SIG-M5 (cell line): Measurements from ENCODE around the gene CCDC77.

Source experiments
- DNase-seq: peaks from one replicate; lab custom pipeline; 2025; lab: John Stamatoyannopoulos, UW

Gene CCDC77

DNA sequence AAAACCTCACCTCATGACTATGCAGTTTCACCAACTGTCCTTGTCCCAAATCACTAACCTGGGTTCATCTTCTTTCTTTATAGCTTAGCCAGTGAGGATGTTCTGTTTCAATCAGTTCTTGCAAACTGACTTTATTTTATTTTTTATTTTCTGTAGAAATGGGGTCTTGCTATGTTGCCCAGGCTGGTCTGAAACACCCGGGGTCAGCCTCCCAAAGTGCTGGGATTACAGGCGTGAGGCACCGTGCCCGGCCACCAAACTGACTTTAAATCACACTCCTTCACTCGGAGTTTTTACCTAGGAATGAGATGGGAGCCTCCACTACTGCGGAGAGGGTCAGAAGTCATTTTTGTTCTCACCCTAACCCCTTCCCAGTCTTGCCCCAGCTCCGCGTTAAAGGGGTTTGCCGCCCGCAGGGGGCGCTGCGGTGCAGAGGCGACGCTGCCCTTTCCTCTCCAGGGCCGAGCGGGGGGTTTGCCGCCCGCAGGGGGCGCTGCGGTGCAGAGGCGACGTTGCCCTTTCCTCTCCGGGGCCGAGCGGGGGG lies 51.3 kb downstream of the CCDC77 start:
- DNase-seq: no peak

DNA sequence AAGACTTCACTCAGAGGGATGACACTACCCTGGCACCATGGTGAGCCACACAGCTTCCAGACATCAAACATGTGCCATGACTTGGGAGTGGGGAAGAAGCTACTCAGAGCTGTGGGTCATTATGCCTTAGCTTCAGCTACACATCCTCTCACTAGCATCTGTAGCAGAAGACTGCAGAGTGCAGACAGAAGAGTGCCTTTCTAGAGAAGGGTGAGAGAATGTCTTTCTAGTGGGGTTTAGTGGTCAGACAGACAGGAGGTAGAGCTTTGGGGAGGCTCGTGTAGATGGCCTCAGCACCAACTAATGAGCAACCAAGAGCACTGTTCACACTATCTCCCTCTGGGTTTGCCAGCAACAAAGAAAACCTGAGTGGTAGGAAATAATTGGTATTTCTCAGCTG lies 53.4 kb downstream of the CCDC77 start:
- DNase-seq: no peak

DNA sequence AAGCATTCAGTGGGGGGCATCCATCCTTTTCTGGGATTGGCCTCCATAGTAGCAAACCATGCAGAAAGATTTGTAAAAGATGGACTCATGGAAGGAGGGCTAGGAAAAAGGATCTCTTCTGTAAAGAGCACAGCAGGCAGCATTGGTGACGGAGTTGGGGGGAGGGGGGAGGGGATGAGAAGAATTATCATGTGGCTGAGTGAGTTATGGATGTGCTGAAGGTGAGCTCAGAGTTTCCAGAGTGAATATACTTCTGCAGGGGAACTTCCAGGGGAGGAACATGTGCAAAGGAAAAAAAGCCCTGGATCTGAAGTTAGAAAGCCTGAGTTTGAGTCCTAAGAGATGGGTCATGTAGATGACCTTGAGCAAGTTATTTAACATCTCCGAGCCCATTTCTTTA lies 54.4 kb downstream of the CCDC77 start:
- DNase-seq: no peak

DNA sequence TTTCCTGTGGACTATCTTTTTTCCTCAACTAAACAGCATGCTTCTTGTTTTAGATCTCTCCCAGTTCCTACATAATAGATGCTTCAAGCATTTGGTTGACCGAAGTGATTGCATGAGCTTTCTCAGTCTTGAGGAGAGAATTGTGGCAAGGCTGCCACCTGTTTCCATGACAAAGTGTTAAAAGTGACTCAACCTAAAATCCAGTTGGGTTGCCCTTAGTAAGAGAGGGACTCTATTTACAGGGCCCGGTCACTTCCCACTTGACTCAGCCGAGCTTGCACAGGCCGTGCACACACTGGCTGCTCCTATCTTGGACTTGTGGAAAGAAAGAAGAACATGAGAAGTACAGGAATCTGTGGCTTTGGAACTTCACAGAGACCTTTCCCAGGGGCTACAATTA lies 56.2 kb downstream of the CCDC77 start:
- DNase-seq: no peak

DNA sequence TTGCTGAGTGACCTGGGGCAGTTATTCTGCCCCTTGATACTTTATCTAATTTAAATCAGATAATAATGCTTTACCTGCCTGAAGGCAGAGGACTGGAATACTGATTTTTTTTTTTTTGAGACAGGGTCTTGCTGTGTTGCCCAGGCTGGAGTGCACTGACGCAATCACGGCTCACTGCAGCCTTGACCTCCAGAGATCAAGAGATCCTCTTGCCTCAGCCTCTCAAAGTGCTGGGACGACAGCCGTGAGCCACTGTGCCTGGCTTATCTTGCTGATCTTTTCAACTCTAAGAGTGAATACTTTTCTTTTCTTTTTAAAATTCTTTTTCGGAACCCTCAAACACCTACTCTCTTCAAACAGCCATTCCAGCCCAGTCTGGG lies 57.6 kb downstream of the CCDC77 start:
- DNase-seq: no peak

DNA sequence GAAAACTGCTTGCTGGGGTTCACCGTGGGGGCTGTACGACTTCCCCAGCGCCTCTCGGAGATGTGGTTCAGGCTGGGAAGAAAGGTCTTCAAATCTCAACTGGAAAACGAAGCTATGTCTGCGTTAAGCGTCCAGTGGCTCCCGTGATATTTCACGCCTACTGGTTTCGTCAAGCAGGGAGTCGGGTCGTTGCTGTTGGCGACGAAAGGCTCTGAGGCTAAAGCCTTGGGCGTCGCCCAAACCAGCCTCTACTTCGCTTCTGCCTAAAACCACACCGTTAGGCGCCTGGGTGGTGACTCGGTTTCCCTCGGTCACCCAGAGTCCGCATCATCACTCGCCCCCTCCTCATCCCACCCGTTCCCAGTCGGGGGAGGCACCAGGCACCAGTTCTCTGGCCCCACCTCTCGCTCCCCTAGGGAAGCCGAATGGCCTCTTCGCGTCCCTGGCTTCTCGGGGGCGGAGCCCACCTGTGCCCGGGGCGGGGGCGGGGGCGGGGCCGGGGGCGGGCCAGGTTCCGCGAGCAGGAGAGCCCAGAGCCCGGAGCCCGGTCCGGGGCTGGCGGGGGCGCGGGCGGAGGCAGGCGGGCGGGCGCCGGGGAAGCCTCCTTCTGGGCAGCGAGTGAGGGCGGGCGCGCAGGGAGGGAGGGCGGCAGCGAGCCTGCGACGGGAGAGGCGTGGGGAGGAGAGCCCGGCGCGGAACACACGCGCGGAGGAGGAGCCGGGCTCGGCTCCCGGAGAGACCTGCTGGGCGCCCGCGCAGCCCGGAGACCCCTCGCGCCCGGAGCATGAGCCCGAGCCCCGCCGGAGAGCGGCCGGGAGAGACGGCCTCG lies 58.2 kb downstream of the CCDC77 start, which contains the start of gene B4GALNT3:
Gene B4GALNT3, plus strand, starts transcription at position 510 of the 829 bp plus-strand sequence. CDS start 438 bp downstream, outside the sequence.
- DNase-seq: no peak

DNA sequence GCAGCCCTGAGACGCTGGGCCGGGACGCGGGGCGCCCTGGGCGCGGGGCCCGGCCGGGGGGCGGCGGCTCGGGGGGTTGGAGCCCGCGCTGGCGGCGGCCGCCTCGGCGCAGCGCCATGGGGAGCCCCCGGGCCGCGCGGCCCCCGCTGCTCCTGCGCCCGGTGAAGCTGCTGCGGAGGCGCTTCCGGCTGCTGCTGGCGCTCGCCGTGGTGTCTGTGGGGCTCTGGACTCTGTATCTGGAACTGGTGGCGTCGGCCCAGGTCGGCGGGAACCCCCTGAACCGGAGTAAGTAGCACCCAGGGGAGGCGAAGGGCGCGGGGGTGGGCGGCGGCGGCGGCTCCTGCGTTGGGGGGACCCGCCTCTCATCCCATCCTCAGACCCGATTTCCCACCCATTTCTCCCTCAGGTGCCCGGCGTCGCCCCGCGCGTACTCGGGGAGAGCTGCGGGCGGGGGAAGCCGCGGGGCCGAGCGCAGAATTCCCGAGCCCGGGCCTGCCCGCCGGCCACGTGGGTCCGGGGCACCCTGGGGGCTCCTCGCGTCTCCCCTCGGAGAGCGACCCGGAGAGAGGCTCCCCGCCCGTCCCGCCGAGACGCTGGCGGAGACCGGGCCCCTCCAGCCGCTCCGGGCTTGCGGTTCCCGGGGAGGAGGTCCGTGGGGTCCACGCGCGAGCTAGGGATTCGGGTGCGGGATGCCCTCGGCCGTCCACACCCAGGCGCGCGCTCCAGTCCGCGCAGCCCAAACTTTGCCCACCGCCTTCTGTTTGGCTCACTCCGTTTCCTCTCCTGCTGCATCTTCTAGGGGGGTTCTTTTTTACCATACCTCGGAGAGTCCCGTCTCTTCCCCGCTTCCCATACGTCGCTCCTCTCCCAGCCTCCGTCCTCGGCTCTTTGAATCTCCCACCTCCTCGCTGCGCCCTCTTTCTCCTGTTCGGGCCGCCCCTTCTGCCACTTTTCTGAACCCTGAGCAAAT lies 59.1 kb downstream of the CCDC77 start:
- no peak for DNase-seq

DNA sequence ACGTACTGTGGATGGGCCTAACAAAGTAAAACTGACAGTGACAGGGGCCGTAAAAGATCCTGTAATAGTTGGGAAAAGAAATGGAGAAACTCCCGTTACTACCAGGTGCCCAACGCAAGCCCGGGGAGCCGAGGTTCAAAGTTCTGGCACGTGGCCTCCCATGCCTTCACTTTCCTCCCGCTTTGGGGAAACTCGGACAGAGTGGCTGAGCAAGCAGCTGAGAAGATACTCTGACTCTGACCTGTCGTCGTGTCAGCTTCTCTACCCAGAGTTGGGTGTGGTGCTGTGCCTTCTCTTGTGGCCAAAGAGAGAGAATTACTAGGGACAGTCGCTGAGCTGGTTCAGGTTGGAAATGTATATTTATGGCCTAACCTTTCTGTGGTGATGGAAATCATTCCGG lies 60.0 kb downstream of the CCDC77 start:
- DNase-seq: no peak

DNA sequence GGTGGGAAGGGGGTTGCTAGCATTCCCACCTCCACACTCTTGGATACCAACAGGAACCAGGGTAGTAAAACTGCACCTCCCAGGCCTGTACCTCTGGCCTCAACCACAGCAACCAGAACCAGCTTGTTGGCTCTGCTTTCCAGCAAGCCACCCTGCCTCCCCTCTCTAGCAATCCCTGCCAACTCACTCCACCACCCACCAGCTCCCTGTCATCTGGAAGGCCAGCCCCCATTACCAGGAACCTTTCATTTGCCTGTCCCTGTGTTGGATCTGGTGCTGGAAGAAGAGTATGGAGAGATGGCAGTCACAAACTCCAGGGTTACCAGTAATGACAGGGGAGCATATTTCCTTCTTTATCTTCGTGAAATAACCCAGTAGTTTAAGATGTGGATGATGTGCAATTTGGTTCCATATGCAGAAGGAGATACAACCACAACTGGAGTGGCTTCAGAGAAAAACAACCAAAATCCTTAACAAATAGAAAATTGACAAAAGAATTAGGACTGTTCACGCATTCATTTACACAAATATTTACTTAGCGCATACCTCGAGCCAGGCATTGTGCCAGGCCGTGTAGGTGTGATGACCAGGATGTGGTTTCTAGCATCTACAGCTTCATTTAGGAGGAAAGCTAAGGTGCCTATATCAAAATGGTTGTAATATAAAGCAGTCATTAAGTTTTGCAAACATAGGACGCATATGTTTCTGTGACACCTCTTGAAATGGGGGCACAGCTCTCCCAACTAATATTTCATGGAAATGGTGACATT lies 61.7 kb downstream of the CCDC77 start:
- no peak for DNase-seq

DNA sequence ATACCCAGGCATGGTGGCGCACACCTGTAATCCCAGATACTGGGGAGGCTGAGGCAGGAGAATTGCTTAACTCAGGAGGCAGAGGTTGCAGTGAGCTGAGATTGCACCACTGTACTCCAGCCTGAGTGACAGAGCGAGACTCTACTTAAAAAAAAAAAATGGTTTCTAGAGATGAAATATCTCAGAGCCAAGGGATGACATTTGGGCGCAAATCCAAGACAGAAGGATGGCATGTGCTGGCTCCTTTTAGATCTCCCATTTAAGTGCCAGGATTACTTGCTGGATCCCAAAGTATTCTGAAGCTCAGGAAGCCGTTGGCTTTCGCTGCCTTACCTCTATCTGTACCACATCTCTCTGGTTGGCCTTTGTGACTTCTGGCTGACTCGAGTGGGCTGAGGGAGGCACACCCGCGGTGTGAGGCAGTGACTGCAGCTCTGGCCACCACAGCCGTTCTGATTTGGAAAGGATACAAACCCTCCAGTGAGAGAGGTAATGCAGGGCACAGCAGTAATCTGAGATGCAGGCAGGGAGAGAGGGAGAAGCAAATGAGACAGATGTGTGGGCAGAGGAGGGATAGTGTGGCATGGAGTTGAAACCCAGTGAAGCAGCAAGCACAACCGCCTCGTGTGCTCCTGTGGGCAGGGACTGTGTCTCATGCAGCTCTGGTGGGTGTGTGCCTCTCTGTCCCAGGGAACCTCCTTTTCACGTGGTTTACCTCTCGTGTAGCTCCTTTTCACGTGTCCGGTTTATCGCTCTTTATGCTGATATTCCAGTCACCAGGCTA lies 63.2 kb downstream of the CCDC77 start:
- DNase-seq: no peak

DNA sequence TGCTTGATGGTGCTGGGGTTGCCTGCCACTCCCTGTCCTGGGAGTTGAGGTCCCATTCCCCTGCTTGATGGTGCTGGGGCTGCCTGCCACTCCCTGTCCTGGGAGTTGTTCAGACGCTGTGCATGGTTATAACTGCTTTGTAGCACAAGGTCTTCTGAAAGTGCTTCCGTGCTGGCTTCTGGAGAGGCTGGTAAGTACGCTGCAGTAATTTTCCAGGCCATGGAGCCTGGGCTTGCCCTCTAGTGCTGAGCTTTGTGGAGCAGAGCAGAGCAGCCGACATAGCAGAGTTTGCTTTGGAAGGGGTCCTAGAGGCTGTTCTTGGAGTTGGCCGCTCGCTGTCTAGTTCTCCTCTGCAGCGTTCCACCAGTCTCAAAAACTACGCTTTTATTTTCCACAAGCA lies 64.6 kb downstream of the CCDC77 start:
- DNase-seq: no peak

DNA sequence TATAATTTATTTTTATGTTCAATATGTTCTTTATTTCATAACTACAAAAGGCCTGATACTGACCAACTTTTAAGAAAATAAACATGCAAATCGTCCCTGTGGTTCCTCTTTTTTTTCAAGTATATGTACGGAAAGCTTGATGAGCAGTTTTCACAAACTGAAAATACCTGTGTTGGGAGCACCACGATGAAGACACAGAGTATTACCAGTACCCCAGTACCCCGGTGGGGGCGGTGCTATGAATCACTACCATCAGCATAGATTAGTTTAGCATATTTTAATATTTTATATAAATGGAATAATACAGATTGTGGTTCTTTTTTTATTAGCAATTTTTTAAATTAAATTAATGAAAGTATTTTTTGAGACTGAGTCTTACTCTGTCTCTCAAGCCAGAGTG lies 65.3 kb downstream of the CCDC77 start:
- DNase-seq: no peak

DNA sequence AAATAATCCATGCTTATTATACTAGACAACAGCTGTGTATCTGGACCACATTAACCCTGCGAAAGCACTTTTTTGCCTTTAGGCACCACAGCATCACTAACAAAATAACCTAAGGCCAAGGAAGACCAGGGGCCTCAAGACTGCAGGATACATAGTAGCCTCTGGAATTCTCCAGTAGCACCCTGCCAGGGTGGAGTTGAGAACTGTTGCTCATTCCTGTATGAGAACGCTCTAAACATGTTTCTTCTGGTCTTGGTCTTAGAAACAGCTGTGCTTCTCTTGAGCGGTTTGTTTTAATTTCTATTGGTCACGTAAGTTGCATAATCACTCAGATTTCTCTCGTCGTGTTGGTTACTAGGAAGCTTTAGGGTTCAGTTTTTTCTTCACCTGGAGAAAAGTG lies 66.1 kb downstream of the CCDC77 start:
- no peak for DNase-seq

DNA sequence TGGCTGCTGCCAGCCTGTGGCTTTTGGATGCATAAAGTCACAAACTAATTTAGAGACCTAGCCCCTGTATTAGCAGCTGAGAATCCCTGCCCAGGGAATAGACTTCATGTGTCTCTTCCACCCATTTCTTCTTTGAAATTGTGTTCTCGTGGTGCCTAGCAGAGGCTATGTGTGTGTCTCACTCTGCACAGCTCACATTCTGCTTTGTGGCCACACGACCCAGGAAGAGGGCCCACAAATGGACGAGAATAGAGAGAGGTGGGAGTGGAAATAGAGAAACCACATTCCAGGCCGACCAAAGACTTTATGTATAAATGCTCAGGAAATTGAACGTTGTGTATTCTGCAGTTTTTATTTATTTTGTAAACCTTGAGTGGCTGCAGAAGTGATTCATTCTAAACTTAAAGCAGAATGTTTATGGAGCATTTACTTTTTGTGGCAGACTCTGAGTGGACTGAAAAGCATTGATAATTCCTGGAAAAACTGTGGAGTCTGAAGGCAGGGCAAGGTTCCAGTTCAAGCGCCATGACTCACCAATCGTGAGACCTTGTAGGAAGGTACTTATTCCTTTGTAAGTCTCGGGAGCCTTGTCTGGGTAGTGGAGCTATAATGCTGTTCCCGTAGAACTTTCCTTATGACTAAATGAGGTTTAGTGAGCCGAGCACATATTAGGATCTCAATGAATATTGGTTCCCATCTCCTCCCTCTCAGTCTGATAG lies 67.4 kb downstream of the CCDC77 start:
- no peak for DNase-seq

DNA sequence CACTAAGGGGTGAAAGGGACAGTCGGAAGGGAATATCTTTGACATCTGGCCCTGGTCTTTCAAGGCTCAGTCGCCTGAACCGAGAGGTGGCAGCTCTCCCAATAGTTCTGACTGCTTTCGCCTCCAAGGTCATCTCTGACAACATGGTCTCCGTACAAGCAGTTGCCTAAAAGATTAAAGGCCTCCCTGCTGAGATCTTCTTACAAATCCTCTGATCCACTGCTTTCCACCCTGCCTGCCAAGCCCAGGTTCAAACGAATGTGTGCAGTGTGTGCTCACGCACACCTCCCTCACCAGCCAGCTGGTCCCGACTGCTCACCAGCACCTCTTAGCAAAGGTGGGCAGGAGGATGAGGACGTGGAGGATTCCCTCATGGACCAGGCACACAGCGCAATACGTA lies 68.7 kb downstream of the CCDC77 start:
- DNase-seq: no peak

DNA sequence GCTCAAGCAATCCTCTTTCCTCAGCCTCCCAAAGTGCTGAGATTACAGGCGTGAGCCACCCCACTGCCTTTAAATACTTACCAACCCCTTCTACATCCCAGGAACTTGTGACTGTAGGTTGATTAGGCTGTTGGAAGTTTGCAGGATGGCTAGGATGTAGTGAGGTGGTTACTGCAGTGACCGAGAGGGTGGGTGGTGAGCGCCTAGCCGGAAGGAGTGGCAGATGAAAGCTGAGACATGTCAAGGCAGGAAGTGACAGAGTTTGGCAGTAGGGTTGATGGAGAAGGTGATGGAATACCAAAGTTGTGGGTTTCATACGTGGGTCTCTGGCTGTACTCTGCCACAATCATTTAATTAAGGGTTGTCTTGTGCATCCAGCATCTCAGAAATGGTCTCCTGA lies 71.8 kb downstream of the CCDC77 start:
- no peak for DNase-seq

DNA sequence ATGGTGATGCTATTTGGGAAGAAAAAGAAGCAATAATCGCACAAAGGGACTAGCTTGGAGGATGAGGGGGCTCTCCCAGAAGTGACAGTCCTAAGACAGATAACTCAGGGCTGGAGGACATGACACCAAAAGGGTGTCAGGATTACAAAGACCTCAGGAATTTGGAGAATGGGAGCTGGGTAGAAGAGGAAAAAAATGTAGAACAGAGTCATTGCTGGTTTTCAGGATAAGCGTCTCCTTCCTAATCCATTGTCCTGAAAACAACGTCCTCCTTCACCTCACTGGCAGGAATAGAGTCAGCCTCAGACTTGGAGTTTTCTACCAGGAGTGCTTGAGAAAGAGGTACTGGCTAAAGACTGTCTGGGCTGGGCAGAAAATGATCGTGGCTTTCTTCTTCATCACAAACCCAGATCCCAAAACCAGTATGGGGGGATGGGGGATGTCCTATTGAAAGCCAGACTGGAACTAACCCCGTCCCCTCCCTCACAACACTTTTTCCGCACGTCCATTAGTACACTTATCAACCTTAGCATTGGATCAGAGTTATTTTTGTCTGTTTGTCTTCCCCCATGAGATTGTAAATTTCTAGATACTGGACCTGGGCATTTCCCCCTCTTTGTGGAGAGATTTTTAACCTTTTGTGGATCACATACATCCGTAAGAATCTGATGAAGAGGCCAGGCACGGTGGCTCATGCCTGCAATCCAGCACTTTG lies 72.6 kb downstream of the CCDC77 start:
- DNase-seq: no peak

DNA sequence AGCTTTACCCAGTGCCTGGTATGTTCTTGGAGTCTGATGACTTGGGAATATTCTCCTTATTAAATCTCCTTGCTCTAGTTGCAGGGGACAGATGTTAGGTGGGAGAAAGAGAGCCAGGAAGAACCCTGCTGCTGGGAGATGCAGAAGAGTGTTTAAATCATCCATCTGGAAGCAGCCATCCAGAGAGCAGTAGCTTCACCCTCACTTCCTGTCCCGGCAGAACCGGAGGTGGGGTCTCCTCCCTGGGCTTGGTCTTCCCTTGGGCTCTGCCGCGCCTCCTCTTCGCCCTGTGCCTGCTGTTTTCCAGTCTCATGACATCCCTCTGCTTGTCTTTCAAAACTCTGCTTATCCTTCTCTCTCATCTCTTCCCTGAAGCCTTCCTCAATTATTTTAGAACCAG lies 73.8 kb downstream of the CCDC77 start:
- DNase-seq: no peak

DNA sequence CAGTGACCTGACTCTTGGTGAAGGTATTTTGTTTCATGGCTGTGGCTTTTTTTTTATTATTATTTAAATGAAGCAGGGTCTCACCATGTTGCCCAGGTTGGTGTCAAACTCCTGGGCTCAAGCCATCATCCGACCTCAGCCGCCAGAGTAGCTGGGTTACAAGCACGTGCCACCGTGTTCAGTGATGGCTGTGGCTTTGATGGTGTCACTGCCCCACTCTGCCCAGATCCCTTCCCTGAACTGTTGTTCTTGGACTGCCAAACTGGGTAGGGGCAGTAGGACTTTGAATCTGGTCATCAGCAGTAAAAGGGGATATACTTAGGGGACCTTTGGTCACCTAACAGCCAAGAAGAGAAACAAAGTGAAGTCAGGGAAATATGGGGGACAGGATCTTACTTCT lies 77.7 kb downstream of the CCDC77 start:
- DNase-seq: no peak
